GM21528 (cell line): ENCODE results near the gene HIF1AN.

ENCODE experiments used
- ATAC-seq: cut with Tn5 transposase; IDR thresholded peaks from one replicate; pipeline ENCODE4 v1.9.1; 2021; ENCODE audit warnings: mild to moderate bottlenecking, moderate library complexity; ENCODE audit not compliant: unreplicated experiment, low FRiP score

Gene HIF1AN

GRCh38 chr10:100535715-100536353 is at the start of gene HIF1AN:
HIF1AN (plus strand) TSS chr10:100535943; CDS start chr10:100535959, 16 bp downstream.
- ATAC-seq, result peak; percentile 96

GRCh38 chr10:100487529-100487928 is 48.2 kb upstream of the HIF1AN start:
- no peak for ATAC-seq

GRCh38 chr10:100489396-100489795 is 46.3 kb upstream of the HIF1AN start:
- no peak for ATAC-seq

GRCh38 chr10:100490531-100490930 is 45.2 kb upstream of the HIF1AN start:
- no peak for ATAC-seq

- no peak for ATAC-seq
Observed at GRCh38 chr10:100496567-100496966, 39.2 kb upstream of the HIF1AN start.

- ATAC-seq, result no peak
Observed at GRCh38 chr10:100498059-100498458, 37.7 kb upstream of the HIF1AN start.

GRCh38 chr10:100501423-100501822 is 34.3 kb upstream of the HIF1AN start:
- no peak for ATAC-seq

GRCh38 chr10:100502926-100503494 is 32.7 kb upstream of the HIF1AN start:
- no peak for ATAC-seq

GRCh38 chr10:100504096-100504495 is 31.6 kb upstream of the HIF1AN start:
- no peak for ATAC-seq

GRCh38 chr10:100505164-100505563 is 30.6 kb upstream of the HIF1AN start:
- no peak for ATAC-seq

- ATAC-seq, result no peak
Observed at GRCh38 chr10:100506596-100507356, 29.0 kb upstream of the HIF1AN start.

GRCh38 chr10:100507357-100507732 is 28.4 kb upstream of the HIF1AN start:
- no peak for ATAC-seq

- no peak for ATAC-seq
Observed at GRCh38 chr10:100508266-100508665, 27.5 kb upstream of the HIF1AN start.

GRCh38 chr10:100508691-100509150 is 27.0 kb upstream of the HIF1AN start:
- no peak for ATAC-seq

- no peak for ATAC-seq
Observed at GRCh38 chr10:100509241-100509840, 26.4 kb upstream of the HIF1AN start.

- ATAC-seq, result no peak
Observed at GRCh38 chr10:100510533-100511308, 25.0 kb upstream of the HIF1AN start.

- ATAC-seq, result no peak
Observed at GRCh38 chr10:100515612-100516011, 20.1 kb upstream of the HIF1AN start.

GRCh38 chr10:100516847-100517246 is 18.9 kb upstream of the HIF1AN start:
- ATAC-seq, result no peak

GRCh38 chr10:100518761-100519241 is 16.9 kb upstream of the HIF1AN start:
- ATAC-seq, result no peak

- no peak for ATAC-seq
Observed at GRCh38 chr10:100519311-100520051, 16.3 kb upstream of the HIF1AN start, which contains the start of gene SEC31B. SEC31B (minus strand) TSS chr10:100519861; CDS start chr10:100516952, 2,909 bp downstream.
